GM21423 (cell line): Measurements from ENCODE around the gene OSBPL2.

Experiments
- ATAC-seq: cut with Tn5 transposase; IDR thresholded peaks from one replicate; pipeline ENCODE4 v1.9.1; 2021; ENCODE audit warnings: mild to moderate bottlenecking, moderate library complexity; ENCODE audit not compliant: unreplicated experiment

OSBPL2 gene

DNA sequence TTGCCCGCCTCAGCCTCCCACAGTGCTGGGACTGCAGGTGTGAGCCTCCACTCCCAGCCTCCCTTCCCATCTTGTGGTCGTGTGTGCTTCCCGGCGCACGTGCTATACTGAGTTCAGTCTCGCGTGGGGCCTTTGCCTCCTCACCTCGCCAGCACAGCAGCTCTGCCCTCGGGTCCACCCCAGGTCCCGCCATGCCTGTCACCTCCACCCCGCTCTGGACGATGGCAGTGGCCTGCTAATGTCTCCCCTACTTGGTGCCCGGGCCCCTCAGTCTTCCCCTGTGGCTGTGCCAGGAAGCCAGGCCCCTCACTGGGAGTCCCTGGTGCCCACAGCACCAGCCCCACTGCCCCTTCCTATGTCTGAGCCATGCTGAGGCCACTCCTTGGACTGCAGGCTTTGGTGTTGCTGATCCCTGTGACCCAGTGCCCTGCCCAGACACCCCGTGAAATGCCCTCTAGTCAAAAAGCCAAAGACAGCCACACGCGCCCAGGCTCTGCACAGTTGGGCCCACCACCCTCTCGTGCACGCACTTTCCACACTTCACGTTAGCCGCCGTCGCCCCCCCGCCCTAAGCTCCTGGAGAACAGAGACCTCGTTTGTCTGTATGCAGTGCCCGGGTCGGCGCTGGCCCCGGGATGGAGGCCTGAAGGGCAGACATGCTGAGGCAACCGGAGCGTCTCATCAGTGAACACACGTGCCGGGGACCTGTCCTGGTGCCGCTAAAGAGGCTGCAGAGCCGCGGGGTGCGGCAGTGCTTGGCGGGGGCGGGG is 32.5 kb upstream of the OSBPL2 start:
- no peak for ATAC-seq

DNA sequence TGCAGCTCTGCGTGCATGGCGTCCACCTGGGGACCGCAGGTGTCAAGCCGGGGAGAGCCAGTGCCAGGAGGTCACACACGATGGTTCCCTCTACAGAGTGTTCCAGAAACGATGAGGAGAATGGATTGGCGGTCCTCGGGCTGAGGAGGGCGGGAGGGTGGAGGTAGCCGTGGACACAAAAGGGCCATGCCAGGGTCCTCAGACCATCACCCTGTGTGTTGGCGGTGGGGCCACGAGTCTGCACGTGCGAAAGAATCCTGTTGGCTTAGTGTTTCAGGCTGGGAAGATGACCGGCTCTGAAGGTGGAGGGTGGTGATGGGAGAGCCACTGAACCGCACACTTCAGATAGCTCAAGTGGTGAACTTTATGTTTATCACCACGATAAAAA is 31.9 kb upstream of the OSBPL2 start:
- no peak for ATAC-seq

DNA sequence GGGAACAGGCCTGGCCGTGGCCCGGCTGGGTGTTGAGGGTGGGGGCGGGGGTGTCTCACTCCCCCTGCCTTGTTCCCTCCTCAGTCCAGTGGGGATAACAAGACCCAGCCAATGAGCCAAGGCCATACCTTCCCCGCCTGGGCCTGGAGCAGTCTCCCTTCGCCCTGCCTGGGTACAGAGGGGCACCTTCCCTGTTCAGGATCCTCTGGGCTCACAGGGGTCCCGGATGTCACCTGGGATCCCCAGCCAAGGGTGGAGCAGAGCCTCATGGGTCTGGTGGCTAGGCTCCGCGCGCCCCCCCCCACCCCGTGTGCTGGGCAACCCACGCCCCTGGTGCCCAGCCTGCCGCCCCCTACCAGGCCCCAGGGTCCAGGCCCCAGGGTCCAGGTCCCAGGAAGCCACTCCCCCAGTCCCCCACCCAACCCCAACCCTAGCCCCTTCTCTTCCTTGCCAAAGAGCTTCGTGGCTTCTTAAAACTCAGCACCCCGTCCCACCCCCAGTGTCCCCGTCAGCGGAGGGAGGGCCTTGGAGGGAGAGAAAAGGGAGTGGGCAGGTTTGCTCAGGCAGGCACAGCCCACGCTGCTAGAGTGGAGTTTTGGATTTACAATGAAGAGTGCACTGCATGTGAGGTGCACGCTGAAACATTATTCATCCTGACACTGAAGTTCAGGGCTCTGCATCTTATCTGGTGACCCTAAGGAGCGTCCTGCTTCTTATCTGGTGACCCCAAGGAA is 30.1 kb upstream of the OSBPL2 start:
- no peak for ATAC-seq

GRCh38 chr20:62208795-62209755 is 29.2 kb upstream of the OSBPL2 start:
- no peak for ATAC-seq

DNA sequence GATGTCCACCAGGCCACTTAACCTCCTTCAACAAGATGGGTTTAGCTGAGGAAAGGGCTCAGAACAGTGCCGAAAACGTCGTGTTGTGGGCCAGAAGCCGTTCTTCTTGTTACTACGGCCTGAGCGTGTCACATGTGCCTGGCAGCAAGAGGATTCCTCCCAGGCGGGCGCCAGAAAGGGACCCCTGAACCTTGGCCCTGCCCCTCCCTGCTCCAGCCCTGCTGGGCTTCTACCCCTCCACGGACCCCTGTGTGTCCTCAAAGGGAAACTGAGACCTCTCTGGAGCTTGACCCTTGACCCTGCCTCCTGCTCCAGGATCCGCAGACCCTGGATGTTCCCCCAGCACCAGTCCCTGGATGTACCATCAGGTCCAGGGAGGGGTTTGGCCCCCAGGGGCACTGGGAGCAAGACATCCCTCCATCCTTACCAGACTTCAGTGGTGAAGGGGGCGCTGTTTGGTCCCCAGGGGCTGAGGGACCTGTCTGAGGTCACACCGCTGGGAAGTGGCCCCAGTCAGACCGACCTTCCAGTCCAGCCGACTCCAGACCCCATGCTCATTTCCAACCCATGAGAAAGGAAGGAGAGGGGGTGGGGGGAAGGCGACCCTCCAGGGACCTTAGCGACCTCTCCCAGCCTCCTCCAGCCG is 28.3 kb upstream of the OSBPL2 start:
- no peak for ATAC-seq

GRCh38 chr20:62210496-62210855 is 27.8 kb upstream of the OSBPL2 start:
- no peak for ATAC-seq

GRCh38 chr20:62211216-62211615 is 27.1 kb upstream of the OSBPL2 start:
- ATAC-seq = no peak

DNA sequence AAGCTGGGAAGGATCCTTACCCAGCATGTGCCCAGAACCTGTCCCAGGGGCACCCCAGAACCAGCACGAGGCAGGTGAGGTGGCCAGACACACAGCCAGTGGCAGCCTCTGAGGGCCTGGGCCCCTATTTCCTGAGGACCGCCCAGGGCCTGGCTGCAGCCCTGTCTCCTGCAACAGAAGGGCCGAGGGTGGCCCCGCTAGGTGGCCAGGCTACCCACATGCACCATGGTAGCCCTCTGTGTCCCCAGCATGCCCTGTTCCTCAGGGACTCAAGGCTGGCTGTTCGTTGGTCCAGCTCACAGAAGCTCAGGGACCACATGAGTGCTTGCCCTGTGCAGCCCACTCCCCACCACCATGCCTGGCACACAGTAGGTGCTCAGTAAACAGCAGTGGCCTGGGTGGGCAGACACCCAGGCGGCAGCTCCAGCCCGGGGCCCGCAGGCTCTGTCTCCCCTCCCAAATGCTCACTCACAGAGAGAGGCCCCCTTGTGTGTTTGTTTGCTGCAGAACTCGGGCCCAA is 26.5 kb upstream of the OSBPL2 start:
- no peak for ATAC-seq

DNA sequence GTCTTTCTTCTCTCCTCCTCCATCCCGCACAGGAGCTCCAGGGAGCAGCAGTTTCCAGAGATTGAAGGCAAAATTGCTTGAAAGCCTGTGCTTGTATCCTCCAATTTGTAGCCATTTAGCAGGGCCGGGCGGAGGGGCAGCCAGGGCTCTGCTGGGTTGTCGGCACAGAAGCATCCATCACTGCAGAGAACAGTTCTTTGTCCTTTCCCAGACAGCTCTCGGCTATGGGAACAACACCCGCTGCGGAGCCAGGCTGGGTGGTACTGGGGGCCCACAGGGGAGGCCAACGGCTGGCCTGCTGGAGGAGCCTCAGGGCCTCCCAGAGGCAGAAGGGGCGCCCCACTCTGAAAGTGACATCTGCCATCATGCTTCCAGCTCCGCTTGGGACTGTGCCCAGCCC is 26.0 kb upstream of the OSBPL2 start:
- ATAC-seq = no peak

DNA sequence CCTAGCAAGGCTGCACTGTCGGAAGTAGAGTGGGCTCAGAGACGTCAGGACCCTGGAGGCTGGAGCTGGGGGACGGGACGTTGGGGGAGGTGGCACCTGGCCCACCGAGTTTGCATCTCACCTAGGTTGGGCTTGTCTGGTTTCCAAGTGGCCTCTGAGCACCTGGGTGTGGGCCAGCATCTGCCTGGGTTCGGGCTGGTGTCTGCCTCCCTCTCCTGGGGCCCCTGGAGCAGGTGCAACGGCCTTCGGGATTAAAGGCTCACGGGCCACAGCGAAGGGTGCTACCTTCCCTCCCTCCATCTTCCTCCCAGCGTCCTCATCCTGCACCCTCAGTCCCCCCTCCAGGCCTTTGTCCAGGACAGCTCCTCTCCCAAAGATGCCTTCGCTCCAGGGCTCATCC is 24.3 kb upstream of the OSBPL2 start:
- no peak for ATAC-seq

- no peak for ATAC-seq
These were observed 23.0 kb upstream of the OSBPL2 start for GRCh38 chr20:62215020-62215990.

DNA sequence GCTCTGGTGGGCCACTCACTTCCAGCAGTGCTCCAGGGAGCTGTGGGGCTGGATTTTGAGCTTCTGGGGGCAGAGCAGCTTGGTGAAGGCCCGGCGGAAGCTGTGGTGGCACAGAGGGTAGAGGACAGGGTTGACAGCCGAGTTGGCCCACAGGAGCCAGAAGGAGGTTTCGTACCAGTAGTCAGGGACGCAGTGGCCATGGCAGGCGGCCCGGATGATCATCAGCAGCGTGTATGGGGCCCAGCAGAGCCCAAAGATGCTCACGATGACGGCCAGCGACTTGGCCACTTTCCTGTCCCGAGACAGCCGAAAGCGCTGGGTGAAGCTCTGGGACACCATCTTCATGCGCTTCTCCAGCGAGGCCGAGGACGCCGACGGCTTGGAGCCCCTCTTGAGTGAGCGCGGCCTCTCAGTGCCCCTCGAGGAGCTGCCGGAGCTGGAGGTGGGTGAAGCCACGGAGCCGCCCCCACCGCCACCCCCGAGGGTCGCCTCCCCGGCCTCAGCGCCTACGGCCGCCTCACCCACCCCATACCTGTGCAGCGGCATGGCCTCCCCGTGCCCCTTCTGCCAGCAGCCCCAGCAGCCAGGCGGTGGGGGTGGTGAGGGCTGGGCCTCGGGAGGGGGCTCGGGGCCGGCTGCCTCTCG is 22.2 kb upstream of the OSBPL2 start:
- ATAC-seq = no peak

DNA sequence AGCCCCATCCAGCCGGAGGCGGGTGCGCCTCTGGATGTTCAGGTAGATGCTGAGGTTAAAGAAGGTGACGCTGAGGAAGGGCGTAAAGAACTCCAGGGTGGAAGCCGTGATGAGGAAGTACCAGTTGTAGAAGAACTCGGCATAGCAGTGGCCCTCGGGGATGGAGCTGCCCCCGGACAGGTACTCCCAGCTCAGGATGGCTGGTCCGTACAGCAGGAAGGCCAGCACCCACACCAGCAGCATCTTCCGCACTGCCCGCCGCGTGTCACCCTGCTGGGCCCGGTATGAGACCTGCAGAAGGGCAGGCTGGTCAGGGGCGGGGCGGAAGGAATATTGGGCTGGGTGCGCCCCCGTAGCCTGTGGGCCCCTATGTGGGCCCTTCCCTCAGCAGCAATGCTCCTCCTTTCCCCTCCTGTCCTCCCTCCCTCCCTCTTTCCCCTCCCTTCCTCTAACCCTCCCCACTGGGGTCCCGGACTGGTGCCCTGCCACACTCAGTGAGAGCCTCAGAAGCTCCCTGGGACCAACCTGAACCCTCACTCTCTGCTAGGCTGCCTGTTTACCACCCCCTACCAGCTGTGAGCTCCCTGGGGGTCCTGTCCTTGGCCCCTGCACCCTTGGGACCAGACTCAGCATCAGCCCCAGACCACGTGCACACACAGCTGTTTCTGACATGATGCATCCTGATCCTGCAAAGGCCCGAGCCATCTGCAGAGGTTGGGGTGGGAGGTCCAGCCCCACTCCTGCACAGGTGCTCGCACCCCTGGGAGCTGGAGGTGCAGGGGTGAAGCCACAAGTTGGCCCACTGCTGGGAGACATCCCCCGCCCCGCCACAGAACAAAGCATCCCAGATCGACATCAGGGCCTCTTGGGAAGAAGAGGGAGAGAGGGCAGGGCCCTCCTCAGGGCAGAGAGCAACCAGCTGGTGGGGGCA is 21.4 kb upstream of the OSBPL2 start:
- ATAC-seq = no peak

DNA sequence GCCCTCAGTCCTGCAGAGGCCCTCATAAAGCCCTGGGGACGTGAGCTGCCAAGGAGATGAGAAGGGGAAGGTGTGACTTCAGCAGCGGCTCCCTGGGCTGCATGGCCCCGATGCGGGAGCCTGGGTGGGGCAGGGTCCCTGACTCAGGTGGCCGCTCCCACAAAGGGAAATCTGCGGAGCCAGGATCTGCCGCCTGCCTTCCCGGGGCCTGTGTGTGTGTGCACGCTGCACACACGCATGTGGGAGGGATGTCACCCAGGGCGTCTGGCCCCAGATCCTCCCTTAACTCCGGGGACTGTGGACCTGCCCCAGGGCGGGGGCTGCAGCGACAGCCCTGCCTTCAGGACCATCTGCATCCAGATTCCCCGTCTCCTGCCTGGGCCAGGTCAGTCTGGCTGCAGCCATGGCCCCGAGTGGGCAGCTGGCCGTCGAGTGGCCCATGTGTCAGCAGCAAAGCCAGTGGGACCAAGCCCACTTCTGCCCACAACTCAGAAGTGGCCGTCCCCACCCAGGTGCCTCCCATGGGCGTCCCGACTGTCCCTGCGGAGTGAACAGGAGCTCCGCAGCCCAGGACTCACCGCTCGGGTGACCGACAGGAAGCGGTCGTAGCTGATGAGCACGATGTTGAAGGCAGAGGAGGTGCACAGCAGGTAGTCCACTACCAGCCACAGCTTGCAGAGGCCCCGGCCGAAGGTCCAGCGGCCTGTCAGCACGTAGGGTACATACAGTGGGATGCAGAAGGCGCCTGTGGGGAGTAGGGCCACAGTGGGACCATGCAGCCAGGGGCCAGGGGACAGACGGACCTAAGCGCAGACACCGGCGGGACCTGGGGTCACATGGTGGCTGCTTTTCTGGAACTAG is 20.2 kb upstream of the OSBPL2 start:
- no peak for ATAC-seq

DNA sequence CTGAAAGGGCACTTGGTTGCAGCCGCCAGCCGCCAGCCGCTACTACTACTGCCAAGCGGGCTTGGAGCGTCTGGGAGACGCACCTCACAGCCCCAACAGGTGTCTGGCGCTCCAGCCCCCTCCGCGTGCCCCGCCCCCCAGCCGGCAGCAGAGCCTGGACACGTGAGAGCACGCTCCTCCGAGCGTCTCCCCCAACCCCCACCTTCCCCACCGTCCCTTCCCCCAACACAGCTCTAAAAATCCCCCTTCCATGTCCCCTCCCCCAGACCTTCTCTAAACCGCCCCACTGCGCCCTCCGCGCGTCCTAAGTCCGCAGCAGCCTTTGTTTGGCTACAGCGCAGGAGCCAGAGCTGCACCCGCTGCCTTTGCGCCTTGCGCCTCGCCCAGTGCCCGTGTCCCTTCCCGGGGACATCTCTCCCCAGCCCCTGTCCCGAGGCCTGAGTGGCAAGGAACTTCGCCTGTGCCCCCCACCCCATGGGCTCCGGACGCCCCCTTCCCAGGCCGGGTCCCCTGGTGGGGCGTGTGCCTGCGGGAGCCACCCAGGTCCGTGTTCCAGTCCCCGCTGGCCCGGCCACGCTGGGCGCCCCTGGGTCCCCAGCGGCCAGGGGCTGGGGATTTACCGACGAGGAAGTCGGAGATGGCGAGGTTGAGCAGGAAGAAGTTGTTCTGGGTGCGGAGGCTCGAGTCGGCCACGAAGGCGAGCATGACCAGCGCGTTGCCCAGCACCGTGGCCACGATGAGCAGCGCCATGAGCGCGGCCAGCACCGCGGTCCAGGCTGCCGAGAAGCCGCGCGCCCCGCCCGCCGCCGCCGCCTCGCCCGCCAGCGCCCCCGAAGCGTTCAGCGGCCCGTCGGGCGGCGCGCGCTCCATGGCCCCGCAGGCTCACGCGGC is 19.0 kb upstream of the OSBPL2 start:
- no peak for ATAC-seq
